ENCODE measurements around the gene ANKRD6.

- TF ChIP-seq GATA2 (CRISPR knock-in tag; IDR thresholded peaks at IDR 0.05) (no peak), USF2 (IDR thresholded peaks at IDR 0.05; ENCODE audit: borderline replicate concordance, low read depth, low read length) (no peak), CTCF (IDR thresholded peaks at IDR 0.05) (no peak), POLR2AphosphoS5 (IDR thresholded peaks at IDR 0.05; ENCODE audit: low read depth, low read length) (no peak), SMC3 (IDR thresholded peaks at IDR 0.05; ENCODE audit: low read depth, low read length) (no peak), TAF1 (IDR thresholded peaks at IDR 0.05; ENCODE audit: borderline replicate concordance, low read depth, low read length) (no peak), JUND (IDR thresholded peaks at IDR 0.05) (no peak), RFX5 (IDR thresholded peaks at IDR 0.05; ENCODE audit: low read length) (no peak), YY1 (IDR thresholded peaks at IDR 0.05; ENCODE audit: low read depth) (no peak), FOXM1 (IDR thresholded peaks at IDR 0.05; ENCODE audit: low read depth) (no peak)
These were observed 152.2 kb downstream of the ANKRD6 start for GRCh38 chr6:89585154-89585553.
